Chondrocyte (in vitro differentiated cells): Measurements from ENCODE around the gene PACSIN1. TPM values are rescaled to one million over a fixed set of nuclear protein-coding genes. Genes with fewer than 3 reads are reported as not detected.

Source experiments
- DNase-seq: peaks from one replicate; pipeline ENCODE4 v3.0.0; 2021; ENCODE audit warnings: mixed read lengths, low spot score
- H3K27ac Mint-ChIP-seq: one replicate; pipeline ENCODE4 v1.8.0; 2021; ENCODE audit warnings: mild to moderate bottlenecking, moderate library complexity, mixed read lengths; ENCODE audit not compliant: unreplicated experiment
- H3K27me3 Mint-ChIP-seq: 2 replicates; pipeline ENCODE4 v1.8.0; 2021; ENCODE audit warnings: low read depth, mixed read lengths
- H3K36me3 Mint-ChIP-seq: 2 replicates; pipeline ENCODE4 v1.8.0; 2021; ENCODE audit warnings: low read depth, mixed read lengths
- H3K4me1 Mint-ChIP-seq: 2 replicates; pipeline ENCODE4 v1.8.0; 2021; ENCODE audit warnings: low read depth, mild to moderate bottlenecking, mixed read lengths
- H3K4me3 Mint-ChIP-seq: one replicate; pipeline ENCODE4 v1.8.0; 2021; ENCODE audit warnings: mild to moderate bottlenecking, moderate library complexity, mixed read lengths; ENCODE audit not compliant: unreplicated experiment
- H3K9me3 Mint-ChIP-seq: 2 replicates; pipeline ENCODE4 v1.8.0; 2021; ENCODE audit warnings: low read depth, mixed read lengths
- total RNA-seq: library from RNA; stranded (reverse); gene quantifications from 3 replicates; pipeline ENCODE4 v1.2.1, GENCODE V29; 2021
- TF ChIP-seq, protein P1 (sequence below): fragments of 200-600 bp; sonication (generic); IDR thresholded peaks from 2 replicates; pipeline ENCODE4 v1.5.0; 2021; ENCODE audit warnings: antibody characterized with exemption, mild to moderate bottlenecking, moderate library complexity

The PACSIN1 gene
- total RNA-seq, 1 donor from 2014 or later: 0.15 TPM

DNA sequence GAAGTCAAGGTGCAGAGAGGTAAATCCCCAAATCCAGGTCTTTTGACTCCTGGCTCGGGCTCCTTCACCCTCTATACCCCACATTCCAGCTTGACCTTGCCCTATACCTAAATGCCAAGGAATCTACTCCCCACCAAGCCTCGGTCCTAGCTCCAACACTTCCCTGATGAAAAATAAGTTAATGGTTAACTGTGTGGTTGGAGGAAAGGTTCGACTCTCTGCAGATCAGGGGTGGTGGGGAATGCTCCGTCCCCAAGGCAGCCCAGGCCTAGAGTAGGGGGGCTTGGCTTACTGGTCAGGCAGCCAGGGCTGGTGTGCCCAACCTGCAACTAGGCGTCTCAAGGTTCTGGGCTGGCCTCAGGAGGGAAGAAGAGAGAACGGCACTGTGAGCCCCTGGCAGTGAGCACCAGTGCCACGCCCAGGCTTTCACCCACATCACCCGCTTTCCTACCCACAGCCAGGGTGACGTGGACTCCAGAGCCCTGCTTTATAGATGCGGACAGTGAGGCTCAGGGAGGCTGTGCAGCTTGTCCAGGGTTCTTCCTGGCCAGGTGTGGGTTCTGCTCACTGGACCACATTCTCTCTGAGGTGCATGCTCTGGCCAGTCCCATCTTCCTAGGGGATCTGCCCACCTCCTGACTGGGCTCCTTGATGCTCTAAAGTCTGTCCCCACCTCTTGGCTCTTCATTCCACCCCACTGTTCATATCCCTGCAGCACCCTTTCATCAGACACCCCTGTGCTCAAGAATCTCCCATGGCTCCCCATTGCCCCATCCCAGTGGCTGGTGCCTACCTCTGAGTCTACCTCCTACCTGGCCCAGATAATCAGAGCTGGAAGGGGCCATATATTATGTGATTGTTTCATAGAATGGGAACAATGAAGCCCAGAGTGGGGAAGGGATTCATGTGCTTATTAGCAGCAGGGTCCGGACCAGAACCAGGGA, 82.1 kb downstream of the PACSIN1 start:
- peaks cover 29% of the 10 kb centered on the region for H3K4me1 Mint-ChIP-seq
- TF ChIP-seq, protein P1, sequence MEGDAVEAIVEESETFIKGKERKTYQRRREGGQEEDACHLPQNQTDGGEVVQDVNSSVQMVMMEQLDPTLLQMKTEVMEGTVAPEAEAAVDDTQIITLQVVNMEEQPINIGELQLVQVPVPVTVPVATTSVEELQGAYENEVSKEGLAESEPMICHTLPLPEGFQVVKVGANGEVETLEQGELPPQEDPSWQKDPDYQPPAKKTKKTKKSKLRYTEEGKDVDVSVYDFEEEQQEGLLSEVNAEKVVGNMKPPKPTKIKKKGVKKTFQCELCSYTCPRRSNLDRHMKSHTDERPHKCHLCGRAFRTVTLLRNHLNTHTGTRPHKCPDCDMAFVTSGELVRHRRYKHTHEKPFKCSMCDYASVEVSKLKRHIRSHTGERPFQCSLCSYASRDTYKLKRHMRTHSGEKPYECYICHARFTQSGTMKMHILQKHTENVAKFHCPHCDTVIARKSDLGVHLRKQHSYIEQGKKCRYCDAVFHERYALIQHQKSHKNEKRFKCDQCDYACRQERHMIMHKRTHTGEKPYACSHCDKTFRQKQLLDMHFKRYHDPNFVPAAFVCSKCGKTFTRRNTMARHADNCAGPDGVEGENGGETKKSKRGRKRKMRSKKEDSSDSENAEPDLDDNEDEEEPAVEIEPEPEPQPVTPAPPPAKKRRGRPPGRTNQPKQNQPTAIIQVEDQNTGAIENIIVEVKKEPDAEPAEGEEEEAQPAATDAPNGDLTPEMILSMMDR: no peak
- no peak overlapping the region for H3K27ac Mint-ChIP-seq
- no peak for DNase-seq
- H3K27me3 Mint-ChIP-seq: no peaks in the 10 kb centered on the region
- H3K4me3 Mint-ChIP-seq: no peak overlapping the region
- H3K36me3 Mint-ChIP-seq: no peaks in the 10 kb centered on the region
- H3K9me3 Mint-ChIP-seq: no peaks in the 10 kb centered on the region

DNA sequence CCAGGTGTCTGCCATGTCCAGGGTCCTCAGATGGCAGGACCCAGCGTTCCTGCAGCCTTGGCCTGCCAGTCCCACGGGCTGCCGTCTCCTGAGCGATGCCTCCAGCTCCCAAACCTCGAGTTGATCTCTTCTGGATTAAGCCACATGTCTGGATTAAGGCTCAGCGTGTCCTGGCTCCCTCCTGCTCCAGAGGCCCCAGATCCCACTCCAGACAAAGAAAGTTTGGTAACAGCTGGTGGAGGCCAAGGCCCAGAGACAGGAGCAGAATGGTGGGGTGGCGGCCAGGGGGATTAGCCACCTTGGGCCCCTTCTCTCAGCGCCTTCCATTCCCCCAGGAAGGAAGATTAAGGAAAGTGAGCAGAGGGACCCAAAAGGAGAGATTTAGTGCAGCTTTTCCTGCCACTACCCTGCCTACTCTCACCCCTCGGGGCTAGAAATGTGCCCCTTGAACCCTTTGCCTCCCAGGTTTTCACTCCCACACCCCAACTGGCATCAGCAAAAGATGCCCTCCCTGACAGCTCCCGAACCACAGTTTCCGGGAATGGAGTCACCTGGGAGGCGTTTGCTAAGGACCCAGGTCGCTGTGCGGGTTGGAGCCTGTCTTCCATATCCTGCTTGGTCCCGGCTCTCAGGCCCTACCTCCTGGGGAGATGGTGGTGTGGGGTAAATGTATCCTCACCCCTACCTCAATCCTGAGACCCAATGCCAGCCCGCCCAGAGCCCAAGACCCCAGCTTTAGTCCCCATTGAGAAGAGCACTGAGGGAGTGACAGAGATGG, 83.3 kb downstream of the PACSIN1 start:
- no peak overlapping the region for H3K4me3 Mint-ChIP-seq
- H3K9me3 Mint-ChIP-seq: no peaks in the 10 kb centered on the region
- H3K27ac Mint-ChIP-seq: no peak overlapping the region

DNA sequence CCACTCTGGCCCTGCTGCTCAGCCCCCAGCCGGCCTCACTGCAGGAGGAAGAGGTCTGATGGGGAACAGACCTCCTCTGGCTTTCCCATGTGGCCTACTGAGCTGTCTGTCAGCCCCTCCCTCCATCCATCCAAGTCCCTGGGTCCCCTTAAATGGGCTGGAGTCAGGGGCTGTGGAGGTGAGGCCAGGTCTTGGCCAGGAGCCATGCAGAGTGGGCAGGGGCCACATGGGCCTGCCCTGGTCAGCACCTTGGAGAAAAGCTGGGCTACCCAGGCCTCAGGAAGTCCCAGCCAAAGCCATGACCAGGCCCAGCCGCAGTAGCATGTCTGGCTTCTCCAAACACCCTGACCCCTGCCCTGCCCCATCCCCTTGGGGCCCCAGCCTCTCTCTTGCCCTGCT, 83.9 kb downstream of the PACSIN1 start:
- Mint-ChIP-seq H3K4me3 (no peak overlapping the region), H3K27ac (no peak overlapping the region), H3K4me1 (peaks cover 19% of the 10 kb centered on the region), H3K9me3 (no peaks in the 10 kb centered on the region), H3K36me3 (no peaks in the 10 kb centered on the region), H3K27me3 (no peaks in the 10 kb centered on the region)
- DNase-seq: no peak
- TF ChIP-seq, protein P1: no peak

More for the DNA sequence above, 83.3 kb downstream of the PACSIN1 start:
- H3K4me1 Mint-ChIP-seq: peaks cover 19% of the 10 kb centered on the region
- H3K27me3 Mint-ChIP-seq: no peaks in the 10 kb centered on the region
- no peaks in the 10 kb centered on the region for H3K36me3 Mint-ChIP-seq
- TF ChIP-seq, protein P1: no peak
- DNase-seq: no peak

DNA sequence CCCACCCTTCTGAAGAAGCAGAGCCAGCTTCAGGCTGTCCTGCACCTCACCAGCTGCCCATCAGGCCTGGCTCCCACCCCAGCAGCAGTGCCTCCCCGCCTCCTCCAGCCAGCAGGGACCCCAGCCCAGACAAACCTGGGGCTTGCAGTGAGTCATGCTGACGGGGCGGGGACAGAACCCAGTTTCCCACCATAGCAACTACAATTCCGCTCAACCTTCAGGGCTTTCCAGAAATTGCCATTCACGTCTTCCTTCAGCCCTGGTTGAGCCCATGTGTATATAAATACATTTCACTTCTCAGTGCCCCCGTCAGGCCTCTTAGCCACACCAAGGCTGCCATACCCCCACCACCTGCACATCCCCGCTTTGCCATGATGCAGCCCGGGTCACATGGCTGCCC, 85.8 kb downstream of the PACSIN1 start:
- H3K27ac Mint-ChIP-seq: no peak overlapping the region
- no peaks in the 10 kb centered on the region for H3K27me3 Mint-ChIP-seq
- no peak for DNase-seq
- no peaks in the 10 kb centered on the region for H3K9me3 Mint-ChIP-seq
- H3K36me3 Mint-ChIP-seq: no peaks in the 10 kb centered on the region
- TF ChIP-seq, protein P1: no peak
- H3K4me1 Mint-ChIP-seq: peaks cover 9% of the 10 kb centered on the region
- no peak overlapping the region for H3K4me3 Mint-ChIP-seq

DNA sequence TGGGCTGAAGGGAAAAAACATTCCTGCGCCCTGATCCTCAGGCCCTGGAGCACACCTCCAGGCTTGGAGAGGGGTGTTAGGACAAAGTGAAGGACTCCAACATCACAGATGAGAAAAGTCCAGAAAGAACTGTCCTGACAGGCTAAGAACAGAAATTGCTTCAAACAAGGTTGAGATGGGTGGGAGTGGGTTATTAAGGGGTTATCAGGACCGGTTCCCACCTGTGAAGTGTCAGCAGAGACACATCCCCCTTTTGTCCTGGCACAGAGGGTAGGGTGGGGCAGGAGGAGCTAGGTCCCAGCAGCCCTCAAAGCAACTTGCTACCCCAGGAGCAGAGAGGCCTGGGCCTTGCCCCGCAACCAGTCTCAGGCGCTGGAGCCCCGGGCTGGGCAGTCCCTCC, 86.7 kb downstream of the PACSIN1 start:
- no peaks in the 10 kb centered on the region for H3K9me3 Mint-ChIP-seq
- TF ChIP-seq, protein P1: no peak
- H3K4me3 Mint-ChIP-seq: no peak overlapping the region
- no peaks in the 10 kb centered on the region for H3K27me3 Mint-ChIP-seq
- no peak overlapping the region for H3K27ac Mint-ChIP-seq
- no peak for DNase-seq
- peaks cover 2% of the 10 kb centered on the region for H3K4me1 Mint-ChIP-seq
- H3K36me3 Mint-ChIP-seq: no peaks in the 10 kb centered on the region
